H1 (cell line): ENCODE measurements around the gene FRMD4A. TPM values are rescaled to one million over a fixed set of nuclear protein-coding genes. Genes with fewer than 3 reads are reported as not detected.

Experiments used
- CTCF ChIA-PET: fragments of 300-600 bp; sonication (Branson Sonifier 250); formaldehyde crosslinking; loops from one replicate; lab custom pipeline; 2021; ENCODE audit not compliant: partially characterized antibody; lab: Charles Lee
- POLR2A ChIA-PET: fragments of 300-600 bp; sonication (Branson Sonifier 250); formaldehyde crosslinking; loops from one replicate; lab custom pipeline; 2021; ENCODE audit warnings: inconsistent platforms; ENCODE audit not compliant: partially characterized antibody; lab: Charles Lee
- DNase-seq, 2 experiments: peaks; one replicate each; pipeline versions ENCODE4 v3.0.0 to v3.0.0-alpha.2; 2010 to 2022; ENCODE audit warnings: low spot score in 2 of 2, low read depth in 1 of 2, mixed read lengths in 1 of 2
- FAIRE-seq: peaks from 2 replicates; lab custom pipeline; 2011; peaks lifted over from hg19 to GRCh38; lab: Jason Lieb, UNC
- H2AFZ ChIP-seq: 2 replicates; pipeline ENCODE4 v1.8.1; 2012; ENCODE audit warnings: low read length, inconsistent platforms
- H2AK5ac ChIP-seq: 2 replicates; pipeline ENCODE4 v1.6.1; 2013; ENCODE audit warnings: low read depth, low read length
- H2BK120ac ChIP-seq: replicated peaks from 2 replicates; pipeline ENCODE3; 2013; ENCODE audit warnings: low read depth, low read length, inconsistent platforms
- H2BK12ac ChIP-seq: 2 replicates; pipeline ENCODE4 v1.6.1; 2013; ENCODE audit warnings: low read depth, low read length
- H2BK15ac ChIP-seq: 2 replicates; pipeline ENCODE4 v1.6.1; 2013; ENCODE audit warnings: low read length
- H2BK20ac ChIP-seq: 2 replicates; pipeline ENCODE4 v1.6.1; 2013; ENCODE audit warnings: low read length
- H2BK5ac ChIP-seq: 2 replicates; pipeline ENCODE4 v1.6.1; 2013; ENCODE audit warnings: low read depth, low read length
- H3K14ac ChIP-seq: 2 replicates; pipeline ENCODE4 v1.6.1; 2013; ENCODE audit warnings: inconsistent platforms; ENCODE audit not compliant: insufficient read length
- H3K18ac ChIP-seq: 2 replicates; pipeline ENCODE4 v1.6.1; 2013; ENCODE audit warnings: low read length; ENCODE audit errors: extremely low read depth
- H3K23ac ChIP-seq: 2 replicates; pipeline ENCODE4 v1.6.1; 2013; ENCODE audit warnings: inconsistent platforms; ENCODE audit not compliant: insufficient read length
- H3K23me2 ChIP-seq: 2 replicates; pipeline ENCODE4 v1.6.1; 2013; ENCODE audit warnings: low read depth, low read length
- H3K27ac ChIP-seq: 2 replicates; pipeline ENCODE4 v1.6.1; 2011; ENCODE audit warnings: low read depth, low read length, inconsistent platforms
- H3K27me3 ChIP-seq, 4 experiments: replicated peaks in 1 of 4; 1 replicate in 1 of 4; 2 replicates in 3 of 4; pipeline versions ENCODE4 v1.6.1 to v1.8.1; 2011 to 2013; ENCODE audit warnings: low read length in 3 of 4, mild to moderate bottlenecking in 3 of 4, inconsistent platforms in 2 of 4, mixed read lengths in 2 of 4, moderate library complexity in 1 of 4; ENCODE audit not compliant: control insufficient read depth in 3 of 4, insufficient read depth in 3 of 4; ENCODE audit errors: extremely low read depth in 1 of 4
- H3K36me3 ChIP-seq, 4 experiments: 2 replicates each; pipeline versions ENCODE4 v1.6.1 to v1.8.1; 2011 to 2013; ENCODE audit warnings: mild to moderate bottlenecking in 4 of 4, low read length in 3 of 4, moderate library complexity in 2 of 4, control low read depth in 1 of 4, inconsistent platforms in 1 of 4; ENCODE audit not compliant: insufficient read depth in 4 of 4, control insufficient read depth in 2 of 4
- H3K4ac ChIP-seq: replicated peaks from 2 replicates; pipeline ENCODE3; 2013; ENCODE audit warnings: low read length, low read depth, mixed read lengths, inconsistent platforms; ENCODE audit not compliant: insufficient read length
- H3K4me1 ChIP-seq, 4 experiments: replicated peaks in 1 of 4; 1 replicate in 1 of 4; 2 replicates in 3 of 4; pipeline versions ENCODE4 v1.6.1 to v1.8.1; 2011 to 2013; ENCODE audit warnings: low read length in 3 of 4, inconsistent platforms in 2 of 4, mixed read lengths in 1 of 4; ENCODE audit not compliant: insufficient read depth in 4 of 4, control insufficient read depth in 3 of 4
- H3K4me2 ChIP-seq, 2 experiments: 2 replicates each; pipeline versions ENCODE4 v1.6.1 to v1.8.1; 2011 to 2013; ENCODE audit warnings: low read depth in 2 of 2, low read length in 2 of 2, control low read depth in 1 of 2, inconsistent platforms in 1 of 2, mild to moderate bottlenecking in 1 of 2; ENCODE audit not compliant: insufficient read depth in 1 of 2
- H3K4me3 ChIP-seq, 4 experiments: fragments of 200-600, 300-600 bp in 1 of 4; sonication (generic), shearing (Covaris generic), sonication (Bioruptor Twin) in 1 of 4; 2 replicates each; pipeline versions ENCODE4 v1.5.1 to v1.8.1; 2011 to 2016; ENCODE audit warnings: low read length in 4 of 4, low read depth in 3 of 4, control low read depth in 2 of 4, inconsistent platforms in 2 of 4, mild to moderate bottlenecking in 2 of 4, mixed read lengths in 1 of 4, moderate library complexity in 1 of 4; ENCODE audit not compliant: insufficient read depth in 2 of 4; ENCODE audit errors: extremely low read depth in 1 of 4
- H3K56ac ChIP-seq: replicated peaks from 2 replicates; pipeline ENCODE3; 2013; ENCODE audit warnings: low read depth, mild to moderate bottlenecking, mixed read lengths, low read length, inconsistent platforms; ENCODE audit not compliant: insufficient read length
- H3K79me1 ChIP-seq: 2 replicates; pipeline ENCODE4 v1.6.1; 2013; ENCODE audit warnings: low read depth, low read length, control low read depth
- H3K79me2 ChIP-seq, 2 experiments: 2 replicates each; pipeline versions ENCODE4 v1.6.1 to v1.8.1; 2012 to 2013; ENCODE audit warnings: low read length in 2 of 2, mild to moderate bottlenecking in 2 of 2, inconsistent platforms in 1 of 2; ENCODE audit not compliant: insufficient read depth in 2 of 2, control insufficient read depth in 1 of 2
- H3K9ac ChIP-seq, 4 experiments: replicated peaks in 1 of 4; 1 replicate in 1 of 4; 2 replicates in 3 of 4; pipeline versions ENCODE4 v1.6.1 to v1.8.1; 2011 to 2013; ENCODE audit warnings: low read depth in 3 of 4, low read length in 3 of 4, control low read depth in 2 of 4, mild to moderate bottlenecking in 2 of 4, moderate library complexity in 2 of 4, inconsistent platforms in 1 of 4; ENCODE audit errors: extremely low read depth in 1 of 4
- H3K9me3 ChIP-seq, 2 experiments: 2 replicates each; pipeline versions ENCODE4 v1.6.1 to v1.8.1; 2012 to 2013; ENCODE audit warnings: mild to moderate bottlenecking in 2 of 2, moderate library complexity in 2 of 2, control low read depth in 1 of 2, inconsistent platforms in 1 of 2, low read depth in 1 of 2, low read length in 1 of 2, mixed read lengths in 1 of 2; ENCODE audit not compliant: insufficient read depth in 2 of 2
- H4K20me1 ChIP-seq, 2 experiments: replicated peaks in 1 of 2; 2 replicates each; pipeline versions ENCODE3 to v1.8.1; 2011 to 2013; ENCODE audit warnings: inconsistent platforms in 2 of 2, low read length in 2 of 2, mild to moderate bottlenecking in 1 of 2; ENCODE audit not compliant: insufficient read depth in 2 of 2, control insufficient read depth in 1 of 2
- H4K5ac ChIP-seq: 2 replicates; pipeline ENCODE4 v1.6.1; 2013; ENCODE audit warnings: low read length, low read depth, mixed read lengths, inconsistent platforms; ENCODE audit not compliant: insufficient read length
- H4K8ac ChIP-seq: 2 replicates; pipeline ENCODE4 v1.8.0; 2013; ENCODE audit warnings: mild to moderate bottlenecking, moderate library complexity, low read length, inconsistent platforms; ENCODE audit not compliant: insufficient read depth; ENCODE audit errors: extremely low read depth
- H4K91ac ChIP-seq: replicated peaks from 2 replicates; pipeline ENCODE3; 2013; ENCODE audit warnings: low read length, mixed read lengths, inconsistent platforms; ENCODE audit not compliant: insufficient read length
- KDM1A ChIP-seq: fragments of 200-600, 300-600 bp; sonication (generic); IDR thresholded peaks from 2 replicates; pipeline ENCODE4 v1.7.1; 2016; ENCODE audit warnings: mild to moderate bottlenecking, low read length, borderline replicate concordance
- RBBP5 ChIP-seq: IDR thresholded peaks from 2 replicates; pipeline ENCODE4 v1.7.1; 2012; ENCODE audit warnings: low read depth, mild to moderate bottlenecking, inconsistent platforms, low read length, moderate library complexity, borderline replicate concordance
- SRF ChIP-seq: IDR thresholded peaks from 2 replicates; pipeline ENCODE4 v1.6.1; 2011; ENCODE audit warnings: mild to moderate bottlenecking, low read depth, low read length, moderate library complexity
- TAF7 ChIP-seq: optimal IDR thresholded peaks from 2 replicates; pipeline ENCODE3; 2011; ENCODE audit warnings: low read depth, mild to moderate bottlenecking, inconsistent platforms, low read length, moderate library complexity, borderline replicate concordance
- WGBS, 2 experiments: shearing (Covaris generic) in 1 of 2; methylation state at CpG; one replicate each; pipeline versions ENCODE4 v1.1.6 to v1.1.7; 2013 to 2015; ENCODE audit warnings: low lambda C conversion rate in 2 of 2, mixed read lengths in 2 of 2, inconsistent platforms in 1 of 2, low coverage in 1 of 2, missing lambda C conversion rate in 1 of 2; ENCODE audit not compliant: insufficient replicate concordance in 2 of 2, insufficient coverage in 1 of 2, insufficient read length in 1 of 2; ENCODE audit errors: extremely low coverage in 1 of 2, missing lambda C conversion rate in 1 of 2; 5-methylcytosine and 5-hydroxymethylcytosine counted together
- polyA plus RNA-seq, 7 experiments: library from polyadenylated mRNA; depleted of rRNA in 3 of 7; stranded (reverse) in 5 of 7; unstranded in 2 of 7; fragments of >200 nt in 5 of 7; fragments of 200-250 nt in 2 of 7; gene quantifications; 1 replicate in 5 of 7; 2 replicates in 1 of 7; 4 replicates in 1 of 7; pipeline versions ENCODE4 v1.2.1 to v1.2.3, GENCODE V29; 2011 to 2013; ENCODE audit warnings: missing spikeins in 2 of 7, mixed read lengths in 2 of 7
- total RNA-seq: library from RNA; stranded (reverse); fragmentation: NEBNext Ultra II Directional; extraction: Animal tissue kit (Norgen Biotek cat#: 25700); gene quantifications from 2 replicates; pipeline ENCODE4 v1.2.1, GENCODE V29; 2021
- TF ChIP-seq, protein P1 (sequence below): IDR thresholded peaks from 2 replicates; pipeline ENCODE4 v1.6.1; 2012; ENCODE audit warnings: inconsistent platforms

FRMD4A gene
- total and polyA plus RNA-seq, 2 of the 8 experiments (the other 6 are each of a cell fraction or from before 2014, with no cell fraction given) = 38.6 to 39.6 TPM

DNA sequence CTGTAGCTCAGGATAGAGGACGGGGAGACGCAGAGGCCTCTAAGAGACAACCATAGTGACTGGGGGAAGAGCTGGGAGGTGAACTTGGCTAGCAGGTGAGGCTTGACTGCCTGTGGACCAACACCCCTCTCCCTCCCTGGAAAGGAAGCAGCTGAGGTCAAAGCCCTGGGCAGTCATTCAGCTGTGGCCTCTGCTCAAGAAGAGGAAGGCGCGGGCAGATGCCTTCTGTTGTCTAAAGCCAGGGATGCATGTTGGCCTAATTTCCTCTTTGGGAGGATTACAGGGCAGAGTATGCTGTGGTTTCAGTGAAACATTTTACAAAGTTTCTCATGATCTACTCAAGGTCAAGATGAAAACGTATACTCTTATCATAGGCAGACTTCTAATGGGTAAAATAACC, 416.8 kb downstream of the FRMD4A start:
- Histone ChIP-seq H3K18ac (no peak overlapping the region), H3K27me3 (no peaks in the 10 kb centered on the region), H3K14ac (no peak overlapping the region), H3K4me1 (peaks cover 0 to 2% (median 0%) of the 10 kb centered on the region in 4 experiments; a peak in 1 of 7 replicates), H3K4me2 (no peak overlapping the region), H3K36me3 (no peaks in the 10 kb centered on the region), H3K4me3 (no peak overlapping the region), H3K79me1 (no peaks in the 10 kb centered on the region), H4K20me1 (no peaks in the 10 kb centered on the region), H2BK20ac (no peak overlapping the region), H4K91ac (no peak overlapping the region), H3K4ac (no peak overlapping the region), H2BK120ac (no peak overlapping the region), H2AFZ (no peak overlapping the region), H2AK5ac (no peak overlapping the region), H4K5ac (no peak overlapping the region), H2BK15ac (no peak overlapping the region), H3K79me2 (no peaks in the 10 kb centered on the region), H3K27ac (no peak overlapping the region), H2BK12ac (no peak overlapping the region), H4K8ac (no peak overlapping the region), H3K56ac (no peak overlapping the region), H3K23me2 (no peaks in the 10 kb centered on the region), H3K9ac (no peak overlapping the region), H3K23ac (no peak overlapping the region), H2BK5ac (no peak overlapping the region), H3K9me3 (no peaks in the 10 kb centered on the region)
- FAIRE-seq (no peak), DNase-seq (no peak)
- ChIA-PET POLR2A (no interaction called here), CTCF (interaction anchor here (0.5 to 1.3 kb wide), 4 partner anchors 10 to 113 kb away, joined by 3 to 4 read pairs (median 4); no protein-coding TSS in a partner anchor)
- no peak for TF ChIP-seq SRF
- TF ChIP-seq, protein P1, sequence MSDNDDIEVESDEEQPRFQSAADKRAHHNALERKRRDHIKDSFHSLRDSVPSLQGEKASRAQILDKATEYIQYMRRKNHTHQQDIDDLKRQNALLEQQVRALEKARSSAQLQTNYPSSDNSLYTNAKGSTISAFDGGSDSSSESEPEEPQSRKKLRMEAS = no peak
- TF ChIP-seq RBBP5 = no peak
- no peak for TF ChIP-seq TAF7
- TF ChIP-seq KDM1A = no peak
- WGBS, 2 experiments = 89% methylated on average over 5 of the region's 5 CpGs; no CpG with 5 or more reads in 1 of the 2 experiments
